Stimulated activated CD4-positive, alpha-beta T cell treated with anti-CD3 and anti-CD28 coated beads, Interleukin-12 subunit alpha, Interleukin-12 subunit beta, amount 100 ng/mL, for 24 hours (primary cell): ENCODE measurements around the gene STMN3.
"Not testable (repeated sequence)": the region's sequence is repeated elsewhere in the genome, so short reads cannot be mapped to it uniquely, and the experiment has no call there.

Experiments
- DNase-seq, 2 experiments: peaks; one replicate each; pipeline ENCODE4 v3.0.0-alpha.2; 2020; ENCODE audit warnings: low read depth in 2 of 2

The STMN3 gene

DNA sequence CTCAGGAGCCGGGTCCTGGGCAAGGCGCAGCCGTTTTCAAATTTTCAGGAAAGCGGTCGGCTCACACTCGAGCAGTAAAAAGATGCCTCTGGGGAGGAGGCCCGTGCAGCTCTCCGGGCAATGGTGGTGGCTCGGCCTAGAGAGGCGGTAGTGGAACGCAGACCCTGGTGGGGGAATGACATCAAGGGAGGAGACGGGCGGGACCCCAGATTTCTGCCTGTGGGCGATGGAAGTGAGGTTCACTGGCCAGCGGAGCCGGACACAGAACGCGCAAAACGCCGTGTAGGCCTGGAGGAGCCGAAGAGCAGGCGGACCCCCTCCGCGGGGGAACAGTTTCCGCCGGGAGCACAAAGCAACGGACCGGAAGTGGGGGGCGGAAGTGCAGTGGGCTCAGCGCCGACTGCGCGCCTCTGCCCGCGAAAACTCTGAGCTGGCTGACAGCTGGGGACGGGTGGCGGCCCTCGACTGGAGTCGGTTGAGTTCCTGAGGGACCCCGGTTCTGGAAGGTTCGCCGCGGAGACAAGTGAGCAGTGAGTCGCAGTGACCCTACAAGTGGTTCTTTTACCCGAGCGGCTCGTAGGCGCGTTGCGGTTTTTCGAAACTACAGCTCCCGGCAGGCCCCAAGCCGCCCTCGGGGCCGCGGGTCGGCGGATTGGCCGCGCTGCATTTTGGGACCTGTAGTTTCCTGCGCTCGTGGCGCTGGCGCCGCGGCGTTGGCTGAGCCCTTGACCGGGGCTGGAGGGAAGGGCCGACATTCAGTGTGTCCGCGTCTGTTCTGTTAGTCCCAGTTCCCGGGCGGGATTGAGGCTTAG, 4.9 kb upstream of the STMN3 start, which contains the start of gene RTEL1:
Gene RTEL1 (plus strand): TSS at position 376 of the 812 bp plus-strand sequence. CDS start 1,091 bp downstream, outside the sequence.
- DNase-seq = peak; percentile 83

DNA sequence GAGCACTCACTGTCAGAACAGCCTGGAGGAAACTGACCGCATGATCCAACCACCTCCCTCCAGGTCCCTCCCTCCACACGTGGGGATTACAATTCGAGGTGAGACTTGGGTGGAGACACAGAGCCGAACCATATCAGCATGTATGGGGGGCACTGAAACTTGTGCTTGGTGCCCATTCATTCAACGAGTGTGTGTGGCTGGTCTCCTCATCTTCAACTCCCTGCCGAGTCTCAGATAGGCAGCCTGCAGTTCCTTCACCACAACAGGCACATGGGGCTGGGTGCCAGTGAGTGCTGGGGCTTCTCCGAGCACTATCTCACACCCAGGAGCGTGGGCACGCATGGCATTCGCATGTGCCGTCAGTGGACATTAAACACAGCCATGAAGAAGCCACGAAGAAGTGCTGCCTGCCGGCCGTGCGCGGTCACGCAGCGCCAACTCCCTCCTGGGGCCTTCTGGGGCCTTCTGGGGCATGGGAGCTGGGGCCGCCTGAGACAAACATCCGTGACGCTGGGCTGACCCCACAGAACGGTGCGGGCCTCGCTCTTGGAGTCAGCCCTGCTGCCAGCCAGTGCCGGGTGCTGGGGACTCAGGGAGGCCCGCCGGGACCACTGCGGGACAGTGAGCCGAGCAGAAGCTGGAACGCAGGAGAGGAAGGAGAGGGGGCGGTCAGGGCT, 4.2 kb upstream of the STMN3 start:
- no peak for DNase-seq

DNA sequence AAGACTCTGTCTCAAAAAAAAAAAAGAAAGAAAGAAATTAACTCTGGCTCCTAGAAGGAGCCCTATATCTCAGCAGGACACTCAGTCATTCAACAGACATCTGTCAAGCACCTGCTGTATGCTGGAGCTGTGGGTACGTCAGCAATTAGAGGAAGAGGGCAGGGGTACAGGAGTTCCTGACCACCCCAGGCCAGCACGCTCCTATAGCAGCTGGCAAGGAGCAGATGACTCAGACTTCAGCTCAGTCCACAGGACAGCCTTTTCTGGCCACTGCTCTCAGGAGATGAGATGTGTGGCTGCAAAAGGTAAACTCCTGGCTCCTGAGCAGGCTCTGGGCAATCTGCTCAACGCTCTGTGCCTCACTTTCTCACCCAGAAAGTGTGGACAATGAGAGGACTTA, 3.2 kb upstream of the STMN3 start:
- DNase-seq = no peak

DNA sequence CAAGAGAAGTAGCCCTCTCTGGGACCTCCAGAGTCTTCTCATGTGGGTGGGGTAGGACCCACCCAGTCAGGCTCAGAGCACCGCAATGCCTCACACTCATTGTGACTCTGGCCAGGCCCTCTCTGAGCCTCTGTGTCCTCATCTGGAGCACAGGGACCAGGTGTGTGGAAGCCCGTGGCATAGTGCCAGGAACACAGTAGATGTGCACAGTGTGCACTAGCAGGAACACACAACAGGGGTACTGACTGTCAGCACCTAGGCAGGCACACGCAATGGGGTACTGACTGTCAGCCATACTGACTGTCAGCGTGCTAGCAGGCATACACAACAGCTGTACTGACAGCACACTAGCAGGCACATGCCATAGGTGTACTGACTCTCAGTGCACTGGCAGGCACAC, 2.0 kb upstream of the STMN3 start:
- DNase-seq = no peak

DNA sequence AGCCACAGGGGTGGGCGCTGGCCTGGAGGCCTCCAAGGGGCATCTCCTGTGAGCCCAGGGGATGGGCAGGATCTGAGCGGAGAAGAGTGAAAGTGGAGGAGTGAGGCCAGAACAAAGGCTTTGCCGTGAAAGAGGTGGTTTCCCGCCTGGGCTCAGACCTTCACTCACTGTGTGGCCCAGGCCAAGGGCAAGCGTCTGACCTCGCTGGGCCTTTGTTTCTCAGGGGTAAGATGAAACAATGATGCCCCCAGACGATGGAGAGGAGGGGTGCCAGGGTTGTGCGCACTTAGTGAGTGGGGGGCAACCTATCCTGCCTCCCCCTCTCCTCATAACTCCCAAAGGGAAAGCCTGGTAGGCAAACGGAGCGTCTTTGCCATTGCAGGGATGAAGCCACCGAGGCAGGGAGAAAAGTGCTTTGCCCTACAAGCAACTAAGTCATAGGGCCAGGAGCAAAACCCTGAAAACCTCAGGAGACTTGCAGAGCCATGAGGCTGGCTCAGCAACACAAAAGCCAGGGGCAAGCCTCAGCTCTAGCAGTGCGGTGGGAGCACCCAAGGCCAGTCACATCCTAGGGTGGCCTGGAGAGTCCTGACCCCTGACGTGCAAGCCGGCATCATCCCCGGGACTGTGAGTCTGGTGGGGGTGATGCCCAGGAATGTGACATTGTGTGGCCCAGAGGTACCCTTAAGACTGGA, 897 bp upstream of the STMN3 start:
- DNase-seq = no peak

DNA sequence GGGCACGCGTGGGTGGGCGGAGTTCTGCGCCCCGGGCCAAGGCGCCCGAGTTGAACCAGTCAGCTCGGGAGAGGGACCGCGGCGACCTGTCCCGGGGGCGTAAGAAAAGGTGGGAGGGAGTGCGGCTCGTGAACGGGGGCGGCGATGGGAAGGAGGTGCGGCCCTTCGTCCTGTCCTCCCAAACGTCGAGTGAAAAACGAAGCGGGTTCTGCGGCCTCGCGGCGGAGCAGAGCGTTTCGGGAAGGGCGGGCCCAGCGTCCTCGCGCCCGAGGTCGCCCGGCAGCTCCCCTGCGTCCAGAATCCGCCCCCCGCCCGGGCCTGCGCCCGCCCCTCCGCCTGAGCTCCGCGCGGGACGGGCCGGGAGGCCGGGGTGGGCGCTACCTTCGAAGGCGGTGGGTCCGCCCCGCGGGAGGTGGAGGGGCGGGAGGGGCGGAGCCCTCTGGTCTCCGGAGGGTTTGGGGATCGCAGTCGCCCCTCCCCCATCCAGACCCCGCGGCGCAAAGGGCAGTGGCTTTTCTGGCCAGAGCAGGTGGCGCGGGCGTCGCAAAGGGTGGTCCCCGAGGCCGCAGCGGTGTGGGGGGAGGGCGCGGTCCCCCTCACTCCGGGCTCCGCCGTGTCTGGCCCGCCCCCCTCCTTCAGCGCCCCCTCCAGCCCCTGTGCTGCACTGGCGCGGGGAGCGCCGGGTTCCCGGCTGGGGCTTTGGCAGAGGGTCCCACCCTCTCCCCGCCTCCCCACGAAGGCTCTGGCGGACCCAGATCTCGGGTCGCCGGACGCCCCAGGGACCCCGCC, 838 bp downstream of the STMN3 start:
- no peak for DNase-seq

DNA sequence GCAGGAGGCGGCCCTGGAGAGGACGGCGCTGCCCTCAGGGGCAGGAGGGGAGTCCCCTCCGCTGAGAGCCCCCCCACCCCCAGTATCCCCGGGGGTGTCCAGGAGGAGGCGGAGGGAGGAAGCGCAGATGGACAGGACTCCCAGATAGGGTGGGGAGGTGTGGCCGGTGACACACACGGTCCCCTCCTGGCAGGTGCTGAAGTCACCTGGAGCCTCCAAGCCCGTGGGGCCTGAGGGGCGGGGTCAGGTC, 1.4 kb downstream of the STMN3 start:
- DNase-seq = no peak

DNA sequence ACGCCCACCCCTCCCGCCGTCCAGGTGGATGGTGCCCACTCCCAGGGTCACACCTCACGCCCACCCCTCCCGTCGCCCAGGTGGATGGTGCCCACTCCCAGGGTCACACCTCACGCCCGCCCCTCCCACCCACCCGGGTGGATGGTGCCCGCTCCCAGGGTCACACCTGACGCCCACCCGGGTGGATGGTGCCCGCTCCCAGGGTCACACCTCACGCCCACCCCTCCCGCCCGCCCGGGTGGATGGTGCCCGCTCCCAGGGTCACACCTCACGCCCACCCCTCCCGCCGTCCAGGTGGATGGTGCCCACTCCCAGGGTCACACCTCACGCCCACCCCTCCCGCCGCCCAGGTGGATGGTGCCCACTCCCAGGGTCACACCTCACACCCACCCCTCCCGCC, 2.7 kb downstream of the STMN3 start:
- DNase-seq = not testable (repeated sequence)

- no peak for DNase-seq
These were observed 4.2 kb downstream of the STMN3 start for GRCh38 chr20:63648895-63649589.

DNA sequence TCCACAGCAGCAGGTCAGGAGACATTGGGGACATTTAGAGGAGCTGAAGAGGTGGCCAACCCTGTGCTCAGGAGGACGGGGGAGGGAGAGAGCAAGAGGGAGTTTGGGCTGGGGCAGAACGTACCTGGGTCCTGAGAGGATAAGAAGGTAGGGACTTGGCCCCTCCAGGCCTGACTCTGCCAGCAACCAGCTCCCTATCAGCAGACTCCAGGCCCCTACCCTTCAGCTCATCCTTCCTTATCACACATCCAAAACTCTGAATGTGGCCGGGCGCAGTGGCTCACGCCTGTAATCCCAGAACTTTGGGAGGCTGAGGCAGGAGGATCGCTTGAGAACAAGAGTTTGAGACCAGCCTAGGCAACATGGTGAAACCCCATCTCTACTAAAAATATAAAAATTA, 5.0 kb downstream of the STMN3 start:
- DNase-seq = no peak

DNA sequence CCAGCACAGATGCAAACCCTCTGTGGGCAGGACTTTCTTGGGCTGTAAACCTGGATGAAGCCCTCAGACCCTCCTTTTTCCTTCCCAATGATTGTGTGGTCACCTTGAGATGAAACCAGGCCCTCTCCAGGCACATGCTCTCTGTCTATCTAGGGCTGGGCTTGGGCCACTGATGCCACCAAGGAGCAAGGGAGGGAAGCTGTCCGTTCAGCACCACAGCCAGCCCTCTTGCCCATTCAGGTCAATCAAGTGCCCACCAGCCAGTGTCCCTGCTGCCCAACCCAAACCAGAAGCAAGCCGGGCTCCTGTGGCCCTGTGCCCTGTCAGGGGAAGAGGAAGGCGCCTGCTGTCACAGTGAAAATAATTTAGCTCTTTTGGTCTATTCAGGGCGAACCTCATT, 8.0 kb downstream of the STMN3 start:
- DNase-seq = no peak

GRCh38 chr20:63643946-63644345, 9.3 kb downstream of the STMN3 start:
- no peak for DNase-seq

GRCh38 chr20:63643499-63643898, 9.7 kb downstream of the STMN3 start:
- no peak for DNase-seq

- DNase-seq = no peak
These were observed 10.5 kb downstream of the STMN3 start for GRCh38 chr20:63642527-63643247.

DNA sequence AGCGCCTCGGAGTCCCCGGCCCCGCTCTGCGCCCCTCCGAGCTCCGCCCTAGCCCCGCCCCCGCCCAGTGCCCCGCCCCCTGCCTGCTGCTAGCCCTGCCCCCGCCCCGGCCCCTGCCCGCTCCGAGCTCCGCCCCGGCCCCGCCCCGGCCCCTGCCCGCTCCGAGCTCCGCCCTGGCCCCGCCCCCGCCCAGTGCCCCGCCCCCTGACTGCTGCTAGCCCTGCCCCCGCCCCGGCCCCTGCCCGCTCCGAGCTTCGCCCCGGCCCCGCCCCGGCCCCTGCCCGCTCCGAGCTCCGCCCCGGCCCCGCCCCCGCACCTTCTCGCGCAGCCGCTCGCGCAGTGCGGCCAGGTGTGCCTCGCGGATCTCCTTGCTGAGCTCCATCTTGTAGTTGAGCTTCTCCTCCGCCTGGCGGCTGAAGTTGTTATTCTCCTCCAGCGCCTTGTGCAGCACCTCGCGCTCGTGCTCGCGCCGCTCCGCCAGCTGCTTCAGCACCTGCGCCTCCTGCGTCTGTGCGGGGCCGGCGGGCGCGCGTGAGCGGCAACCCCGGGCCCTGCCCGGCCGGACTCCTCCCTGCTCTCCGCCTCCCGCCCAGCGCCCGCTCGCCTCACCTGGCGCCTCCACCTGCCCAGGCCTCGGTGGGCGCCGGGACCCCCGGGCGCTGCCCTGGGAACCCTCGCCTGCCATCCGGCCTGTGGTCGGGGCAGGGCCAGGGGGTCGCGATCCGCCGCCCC, 11.3 kb downstream of the STMN3 start:
- DNase-seq = peak; percentile 92 to 96

DNA sequence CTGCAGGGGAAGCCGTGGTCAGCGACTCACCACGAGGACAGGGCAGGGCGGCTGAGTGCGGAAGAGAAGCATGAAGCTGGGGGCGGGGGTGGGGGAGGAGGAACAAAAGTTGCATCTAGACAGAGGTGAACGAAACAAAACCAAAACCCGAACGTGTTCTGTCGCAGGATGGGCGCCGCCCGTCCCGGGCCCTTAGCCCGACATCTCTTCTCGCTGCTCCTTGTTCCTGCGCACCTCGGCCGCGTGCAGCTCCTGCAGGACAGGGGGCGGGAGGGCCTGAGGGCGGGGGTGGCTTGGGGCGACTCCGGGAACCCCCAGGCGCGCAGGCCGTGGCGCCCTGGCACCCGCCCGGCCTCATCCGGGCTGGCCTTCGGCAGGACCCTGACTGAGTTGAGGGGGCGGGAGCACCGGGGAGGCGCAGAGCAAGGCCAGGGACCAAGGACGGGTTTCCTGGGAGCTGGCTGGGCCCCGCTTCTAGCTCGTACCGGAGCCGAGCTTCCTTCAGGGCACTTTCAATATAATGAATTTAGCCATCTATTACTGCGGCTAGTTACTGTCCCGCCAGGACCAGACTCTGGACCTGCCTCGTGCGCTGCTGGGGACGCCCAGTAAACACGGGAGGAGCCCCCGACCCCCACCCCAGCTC, 12.0 kb downstream of the STMN3 start:
- DNase-seq = no peak

GRCh38 chr20:63640686-63641085, 12.5 kb downstream of the STMN3 start:
- DNase-seq = not testable (repeated sequence)

DNA sequence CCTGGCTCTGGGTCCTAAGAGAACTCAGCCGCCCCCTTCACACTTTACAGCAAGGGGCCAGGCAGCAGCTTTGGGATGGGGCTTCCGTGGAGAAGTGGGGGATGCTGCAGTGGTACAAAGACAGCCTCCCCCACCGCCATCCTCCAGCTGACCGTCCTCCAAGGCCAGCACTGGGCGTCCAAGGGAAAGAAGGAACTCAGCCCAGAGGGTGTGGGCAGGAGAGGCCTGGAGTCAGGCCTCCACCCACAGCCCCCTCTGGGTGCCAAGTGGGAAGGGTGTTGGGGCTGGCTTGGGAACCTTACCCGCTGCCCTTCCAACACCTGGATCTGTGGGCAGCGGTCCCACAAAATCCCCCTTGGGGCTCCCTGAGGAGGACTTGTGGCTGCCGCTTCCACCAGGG, 13.1 kb downstream of the STMN3 start:
- DNase-seq = no peak

- DNase-seq = no peak
These were observed 13.9 kb downstream of the STMN3 start for GRCh38 chr20:63639093-63639975.
